ENCODE results near the gene LRRC14B.
"Not testable (repeated sequence)": the region's sequence is repeated elsewhere in the genome, so short reads cannot be mapped to it uniquely, and the experiment has no call there.

LRRC14B gene

GRCh38 chr5:160921-161802, 30.1 kb upstream of the LRRC14B start:
- DNase-seq (ENCODE audit: low spot score), result no peak

GRCh38 chr5:161803-162110, 29.5 kb upstream of the LRRC14B start:
- no peak for DNase-seq (ENCODE audit: low spot score)

- no peak for DNase-seq (ENCODE audit: low spot score)
These were observed 29.1 kb upstream of the LRRC14B start for GRCh38 chr5:162190-162564.

GRCh38 chr5:162565-163337, 28.5 kb upstream of the LRRC14B start:
- DNase-seq (ENCODE audit: low spot score), result no peak

- DNase-seq (ENCODE audit: low spot score), result no peak
These were observed 28.0 kb upstream of the LRRC14B start for GRCh38 chr5:163338-163620.

GRCh38 chr5:163841-164240, 27.5 kb upstream of the LRRC14B start:
- DNase-seq (ENCODE audit: low spot score), result no peak

- DNase-seq (ENCODE audit: low spot score), result no peak
These were observed 27.1 kb upstream of the LRRC14B start for GRCh38 chr5:164244-164643.

- not testable (repeated sequence) for DNase-seq (ENCODE audit: low spot score)
These were observed 26.5 kb upstream of the LRRC14B start for GRCh38 chr5:164783-165182.

- DNase-seq (ENCODE audit: low spot score), result no peak
These were observed 24.6 kb upstream of the LRRC14B start for GRCh38 chr5:166441-167372.

GRCh38 chr5:167511-167910, 23.8 kb upstream of the LRRC14B start:
- DNase-seq (ENCODE audit: low spot score), result no peak

- DNase-seq (ENCODE audit: low spot score), result no peak
These were observed 23.2 kb upstream of the LRRC14B start for GRCh38 chr5:167982-168660.

- DNase-seq (ENCODE audit: low spot score), result no peak
These were observed 22.1 kb upstream of the LRRC14B start for GRCh38 chr5:169071-169727.

- DNase-seq (ENCODE audit: low spot score), result no peak
These were observed 21.6 kb upstream of the LRRC14B start for GRCh38 chr5:169728-170094.

GRCh38 chr5:170971-171800, 20.1 kb upstream of the LRRC14B start:
- no peak for DNase-seq (ENCODE audit: low spot score)

- no peak for DNase-seq (ENCODE audit: low spot score)
These were observed 19.4 kb upstream of the LRRC14B start for GRCh38 chr5:171801-172331.

GRCh38 chr5:172421-172820, 18.9 kb upstream of the LRRC14B start:
- DNase-seq (ENCODE audit: low spot score), result no peak

- no peak for DNase-seq (ENCODE audit: low spot score)
These were observed 18.4 kb upstream of the LRRC14B start for GRCh38 chr5:172841-173251.

- DNase-seq (ENCODE audit: low spot score), result no peak
These were observed 17.7 kb upstream of the LRRC14B start for GRCh38 chr5:173392-174290.

- DNase-seq (ENCODE audit: low spot score), result no peak
These were observed 17.0 kb upstream of the LRRC14B start for GRCh38 chr5:174291-174600.
